HT1080 (cell line): ENCODE data around the gene HMCN2. TPM values are rescaled to one million over a fixed set of nuclear protein-coding genes. Genes with fewer than 3 reads are reported as not detected.

Experiments used
- DNase-seq: peaks from one replicate; pipeline ENCODE4 v3.0.0-alpha.2; 2015; ENCODE audit warnings: low read depth
- total RNA-seq: library from RNA; depleted of rRNA; stranded (reverse); fragments of >200 nt; shearing (Covaris generic); gene quantifications from 2 replicates; pipeline ENCODE4 v1.2.3, GENCODE V29; 2014

The HMCN2 gene
- total RNA-seq, 1 experiment from 2014 or later: 0.48 TPM

GRCh38 chr9:130407916-130408663, 142.5 kb downstream of the HMCN2 start:
- DNase-seq: no peak

DNA sequence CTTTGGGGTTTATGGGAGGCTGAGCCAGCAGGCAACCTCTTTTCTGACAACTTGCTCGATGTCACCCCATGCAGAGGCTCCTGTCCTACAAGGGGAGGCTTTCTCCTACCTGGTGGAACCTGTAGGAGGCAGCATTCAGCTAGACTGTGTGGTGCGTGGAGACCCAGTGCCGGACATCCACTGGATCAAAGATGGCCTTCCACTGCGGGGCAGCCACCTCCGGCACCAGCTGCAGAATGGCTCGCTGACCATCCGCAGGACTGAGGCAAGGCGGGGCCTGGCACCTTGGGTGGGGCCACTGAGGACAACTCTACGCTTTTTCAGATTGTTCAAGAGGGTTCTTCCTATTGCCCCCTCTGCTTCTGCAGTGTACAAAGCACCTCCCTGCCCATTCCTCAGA, 143.1 kb downstream of the HMCN2 start:
- DNase-seq: no peak

GRCh38 chr9:130409246-130409645, 143.7 kb downstream of the HMCN2 start:
- DNase-seq: no peak

DNA sequence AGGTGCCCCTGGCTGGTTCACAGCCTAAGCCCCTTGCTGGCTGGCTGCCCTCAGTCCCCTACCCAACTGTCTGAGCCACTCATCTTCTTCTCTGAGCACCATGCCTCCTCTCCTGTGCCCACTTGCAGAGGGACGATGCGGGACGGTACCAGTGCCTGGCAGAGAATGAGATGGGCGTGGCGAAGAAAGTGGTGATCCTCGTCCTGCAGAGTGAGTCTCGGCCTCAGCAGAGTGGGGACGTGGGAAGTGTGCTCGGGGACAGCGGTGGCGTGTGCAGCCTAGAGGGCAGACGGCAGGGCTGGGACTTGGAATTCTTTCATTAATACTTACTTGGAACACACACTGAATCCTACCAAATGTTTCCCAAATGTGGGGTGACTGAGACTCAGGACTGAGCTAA, 144.9 kb downstream of the HMCN2 start:
- DNase-seq: no peak

- DNase-seq: no peak
Measured at GRCh38 chr9:130411566-130411915, 146.0 kb downstream of the HMCN2 start.

DNA sequence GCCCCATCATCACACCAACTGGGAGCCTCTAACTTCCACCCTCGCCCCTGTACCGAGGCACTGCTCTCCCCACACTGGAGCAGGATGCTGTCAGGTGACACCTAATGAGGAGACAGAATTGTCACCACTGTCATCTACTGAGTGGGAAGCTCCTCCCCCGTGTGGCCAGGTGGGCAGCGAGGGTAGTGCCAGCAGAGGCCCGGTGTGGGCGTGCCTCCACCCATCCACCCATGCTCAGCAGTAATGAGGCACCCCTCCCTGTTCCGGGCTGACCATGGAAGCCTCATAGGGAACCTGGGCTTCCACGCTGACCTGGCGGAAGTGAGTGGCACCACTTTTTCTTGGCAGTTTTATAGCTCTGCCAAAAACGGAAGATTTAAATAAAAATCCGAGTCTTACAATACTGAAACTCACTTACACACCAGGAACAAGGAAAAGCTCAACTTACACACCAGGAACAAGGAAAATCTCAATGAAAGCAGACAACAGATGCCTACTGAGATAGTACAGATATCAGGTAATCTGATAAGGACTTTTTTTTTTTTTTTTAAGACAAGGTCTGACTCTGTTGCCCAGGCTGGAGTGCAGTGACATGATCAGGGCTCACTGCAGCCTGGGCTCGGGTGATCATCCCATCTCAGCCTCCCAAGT, 148.6 kb downstream of the HMCN2 start:
- no peak for DNase-seq

DNA sequence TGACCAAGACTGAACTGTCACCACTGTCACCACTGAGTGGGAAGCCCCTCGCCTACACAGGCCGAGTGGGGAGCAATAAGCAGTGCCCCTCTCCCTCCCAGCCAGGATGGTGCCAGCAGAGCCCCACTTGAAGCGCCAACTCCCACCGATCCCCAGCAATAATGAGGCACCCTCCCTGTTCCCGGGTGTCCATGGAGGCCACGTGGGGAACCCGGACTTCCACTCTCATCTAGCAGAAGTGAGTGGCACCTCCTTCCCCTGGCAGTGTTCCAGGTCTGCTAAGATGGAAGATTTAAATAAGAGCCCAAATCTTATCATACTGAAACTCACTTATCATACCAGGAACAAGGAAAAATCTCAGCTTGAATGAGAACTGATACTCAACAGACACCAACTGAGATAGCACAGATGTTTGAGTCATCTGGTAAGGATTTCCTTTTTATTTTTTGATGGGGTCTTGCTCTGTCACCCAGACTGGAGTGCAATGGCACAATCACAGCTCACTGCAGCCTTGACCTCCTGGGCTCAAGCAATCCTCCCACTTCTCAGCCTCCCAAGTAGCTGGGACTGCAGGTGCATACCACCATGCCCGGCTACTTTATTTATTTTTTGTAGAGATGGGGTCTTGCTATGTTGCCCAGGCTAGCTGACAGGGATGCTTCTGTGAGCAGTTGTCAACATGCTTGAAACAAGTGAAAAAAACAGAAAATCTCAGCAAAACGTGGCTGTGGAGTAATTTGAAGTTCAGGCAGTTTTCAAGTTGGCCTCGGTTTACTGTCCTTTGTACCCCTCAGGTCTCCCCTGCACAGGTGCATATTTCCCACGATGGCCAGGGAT, 149.6 kb downstream of the HMCN2 start:
- no peak for DNase-seq

DNA sequence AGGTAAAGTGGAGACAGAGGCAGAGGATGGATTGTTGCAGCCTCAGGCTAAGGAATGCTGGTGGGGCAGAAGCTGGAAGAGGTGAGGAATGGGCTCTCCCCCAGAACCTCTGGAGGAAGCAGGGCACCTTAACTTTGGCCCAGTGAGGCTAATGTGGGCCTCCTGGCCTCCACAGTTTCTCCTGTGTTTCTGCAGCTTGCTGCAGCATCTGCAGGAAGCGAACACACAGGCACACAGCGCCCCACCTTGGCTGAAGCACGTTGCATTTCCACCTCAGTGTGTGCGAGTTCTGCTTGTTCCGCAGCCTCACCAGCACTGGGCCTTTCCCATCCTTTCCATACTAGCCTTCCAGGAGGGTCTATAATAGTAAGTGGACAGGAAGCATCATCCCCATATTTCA, 152.0 kb downstream of the HMCN2 start:
- peak; percentile 17 for DNase-seq

DNA sequence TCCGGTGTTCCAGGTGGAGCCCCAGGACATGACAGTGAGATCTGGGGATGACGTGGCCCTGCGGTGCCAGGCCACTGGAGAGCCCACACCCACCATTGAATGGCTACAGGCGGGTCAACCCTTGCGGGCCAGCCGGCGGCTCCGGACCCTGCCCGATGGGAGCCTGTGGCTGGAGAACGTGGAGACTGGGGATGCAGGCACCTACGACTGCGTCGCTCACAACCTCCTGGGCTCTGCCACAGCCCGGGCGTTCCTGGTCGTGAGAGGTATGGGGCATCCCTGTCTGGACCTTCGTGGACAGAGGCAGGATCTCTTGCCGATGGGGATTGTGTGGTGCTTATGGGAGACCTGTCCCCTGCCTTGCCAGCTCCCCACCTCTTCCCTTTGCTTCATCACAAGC, 153.2 kb downstream of the HMCN2 start:
- no peak for DNase-seq

GRCh38 chr9:130419521-130420035, 154.0 kb downstream of the HMCN2 start:
- no peak for DNase-seq

GRCh38 chr9:130421154-130421801, 155.7 kb downstream of the HMCN2 start:
- no peak for DNase-seq

GRCh38 chr9:130421802-130422276, 156.3 kb downstream of the HMCN2 start:
- DNase-seq: peak; percentile 81

- no peak for DNase-seq
Measured at GRCh38 chr9:130422546-130422945, 157.0 kb downstream of the HMCN2 start.

GRCh38 chr9:130423272-130423671, 157.7 kb downstream of the HMCN2 start:
- no peak for DNase-seq

DNA sequence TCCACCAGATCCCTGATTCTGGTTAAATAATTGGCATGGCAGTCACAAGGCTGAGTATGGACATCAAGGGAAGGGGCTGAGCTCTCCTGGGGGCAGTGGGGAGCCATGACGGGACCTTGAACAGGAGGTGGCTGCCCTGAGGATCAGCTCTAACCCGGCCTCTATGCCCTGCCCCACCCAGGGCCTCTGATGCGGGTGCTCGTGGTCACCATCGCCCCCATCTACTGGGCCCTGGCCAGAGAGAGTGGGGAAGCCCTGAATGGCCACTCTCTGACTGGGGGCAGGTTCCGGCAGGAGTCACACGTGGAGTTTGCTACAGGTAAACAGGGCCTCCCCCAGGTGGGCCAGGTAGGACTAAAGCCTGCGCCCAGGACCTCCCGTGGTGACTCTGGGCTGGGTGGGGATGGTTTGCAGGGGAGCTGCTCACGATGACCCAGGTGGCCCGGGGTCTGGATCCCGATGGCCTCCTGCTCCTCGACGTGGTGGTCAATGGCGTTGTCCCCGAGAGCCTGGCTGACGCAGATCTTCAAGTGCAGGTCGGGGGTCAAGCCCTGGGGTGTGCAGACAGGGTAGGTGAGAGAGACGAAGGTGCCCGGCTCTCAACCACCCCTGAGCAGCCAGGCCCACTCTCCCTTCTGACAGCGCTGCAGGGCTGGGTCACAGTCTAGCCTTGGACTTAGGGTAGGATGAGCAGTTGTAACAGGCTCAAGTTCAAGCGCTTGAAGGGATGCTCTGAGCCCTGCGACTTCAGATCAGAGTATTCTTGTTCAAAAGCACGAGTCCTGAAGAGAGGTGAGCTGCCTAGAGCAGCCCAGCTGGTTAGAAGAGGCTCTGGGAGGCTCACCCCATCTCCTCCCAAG, 159.3 kb downstream of the HMCN2 start:
- no peak for DNase-seq

DNA sequence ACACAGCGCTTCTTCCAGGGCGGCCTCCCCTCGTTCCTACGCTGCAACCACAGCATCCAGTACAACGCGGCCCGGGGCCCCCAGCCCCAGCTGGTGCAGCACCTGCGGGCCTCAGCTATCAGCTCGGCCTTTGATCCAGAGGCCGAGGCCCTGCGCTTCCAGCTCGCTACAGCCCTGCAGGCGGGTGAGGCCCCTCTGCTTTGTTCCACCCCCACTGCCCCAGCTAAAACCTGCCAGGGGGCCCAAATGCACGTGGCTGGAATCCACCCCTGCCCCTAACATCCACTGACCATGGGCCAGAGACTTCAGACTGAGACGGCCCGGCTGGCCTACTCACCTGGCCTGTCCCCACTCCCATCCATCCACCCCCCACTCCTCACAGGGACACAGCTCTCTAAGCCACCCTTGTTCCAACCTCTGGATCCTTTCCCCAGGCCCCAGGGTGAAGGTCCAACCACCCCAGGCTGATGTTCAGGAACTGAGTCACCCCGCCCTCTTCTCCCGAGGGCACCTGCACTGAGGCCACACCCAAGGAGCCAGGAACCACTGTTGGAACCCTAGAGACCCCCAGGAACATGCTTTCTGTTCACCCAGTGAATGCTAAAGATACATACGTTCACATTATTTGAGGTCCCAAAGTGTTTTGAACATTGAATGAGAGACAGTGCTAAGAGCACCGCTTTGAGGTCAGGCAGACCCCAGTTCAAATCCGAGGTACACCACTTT, 160.3 kb downstream of the HMCN2 start:
- DNase-seq: no peak

- DNase-seq: no peak
Measured at GRCh38 chr9:130426467-130426773, 160.9 kb downstream of the HMCN2 start.

- peak; percentile 96 for DNase-seq
Measured at GRCh38 chr9:130426883-130427282, 161.3 kb downstream of the HMCN2 start.

DNA sequence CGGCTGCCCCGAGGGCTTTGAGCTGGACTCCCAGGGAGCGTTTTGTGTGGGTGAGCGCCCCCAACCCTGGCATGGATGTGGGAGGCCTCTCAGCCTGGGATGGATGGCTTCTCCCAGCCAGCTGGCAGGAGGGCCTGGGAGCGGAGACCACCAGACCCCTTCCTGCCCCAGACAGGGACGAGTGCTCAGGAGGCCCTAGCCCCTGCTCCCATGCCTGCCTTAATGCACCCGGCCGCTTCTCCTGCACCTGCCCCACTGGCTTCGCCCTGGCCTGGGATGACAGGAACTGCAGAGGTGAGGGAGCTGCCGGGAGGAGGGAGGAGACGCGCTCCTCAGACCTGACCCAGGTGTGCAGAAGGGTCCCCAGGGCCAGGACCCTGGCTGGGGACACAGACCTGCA, 161.8 kb downstream of the HMCN2 start:
- DNase-seq: no peak

GRCh38 chr9:130428086-130428665, 162.6 kb downstream of the HMCN2 start:
- no peak for DNase-seq
